Measurements from ENCODE around the gene LRIG1.

The LRIG1 gene

DNA sequence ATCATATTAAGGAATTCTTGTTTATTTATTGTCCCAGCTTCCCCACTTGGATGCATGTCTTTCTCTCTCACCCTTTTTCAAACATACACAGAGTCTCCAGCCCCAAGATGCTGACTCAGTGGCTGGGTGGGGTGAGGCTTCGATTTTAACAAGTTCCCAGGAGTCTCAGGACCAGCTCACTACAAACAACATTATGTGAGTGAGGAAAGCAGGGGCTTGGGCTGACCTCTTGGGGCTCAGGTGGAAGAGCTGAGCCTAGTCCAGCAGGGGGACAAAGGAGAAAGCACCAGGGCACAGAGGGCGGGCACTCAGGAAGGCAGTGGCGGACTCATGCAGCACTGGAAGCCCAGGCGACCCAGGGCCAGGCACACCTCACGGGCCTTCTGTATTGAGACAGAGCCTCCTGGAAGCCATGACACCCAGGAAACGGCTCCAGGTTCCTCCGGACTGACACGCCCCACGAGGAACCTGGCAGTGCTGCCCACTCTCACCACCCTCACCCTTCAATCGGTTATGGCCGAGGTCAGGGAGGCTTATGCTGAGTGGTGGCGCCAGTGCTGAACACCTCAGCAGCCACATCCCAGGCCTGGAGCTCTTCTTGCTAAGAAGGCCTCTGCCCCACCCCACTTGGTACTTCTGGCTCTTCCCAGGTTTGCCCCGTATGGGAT is 97.4 kb downstream of the LRIG1 start:
- TF ChIP-seq, protein P1, sequence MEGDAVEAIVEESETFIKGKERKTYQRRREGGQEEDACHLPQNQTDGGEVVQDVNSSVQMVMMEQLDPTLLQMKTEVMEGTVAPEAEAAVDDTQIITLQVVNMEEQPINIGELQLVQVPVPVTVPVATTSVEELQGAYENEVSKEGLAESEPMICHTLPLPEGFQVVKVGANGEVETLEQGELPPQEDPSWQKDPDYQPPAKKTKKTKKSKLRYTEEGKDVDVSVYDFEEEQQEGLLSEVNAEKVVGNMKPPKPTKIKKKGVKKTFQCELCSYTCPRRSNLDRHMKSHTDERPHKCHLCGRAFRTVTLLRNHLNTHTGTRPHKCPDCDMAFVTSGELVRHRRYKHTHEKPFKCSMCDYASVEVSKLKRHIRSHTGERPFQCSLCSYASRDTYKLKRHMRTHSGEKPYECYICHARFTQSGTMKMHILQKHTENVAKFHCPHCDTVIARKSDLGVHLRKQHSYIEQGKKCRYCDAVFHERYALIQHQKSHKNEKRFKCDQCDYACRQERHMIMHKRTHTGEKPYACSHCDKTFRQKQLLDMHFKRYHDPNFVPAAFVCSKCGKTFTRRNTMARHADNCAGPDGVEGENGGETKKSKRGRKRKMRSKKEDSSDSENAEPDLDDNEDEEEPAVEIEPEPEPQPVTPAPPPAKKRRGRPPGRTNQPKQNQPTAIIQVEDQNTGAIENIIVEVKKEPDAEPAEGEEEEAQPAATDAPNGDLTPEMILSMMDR (IDR thresholded peaks at IDR 0.05; ENCODE audit: low read depth, low read length) = no peak
- H3K4me3 ChIP-seq (ENCODE audit: low read depth, low read length) = no peak overlapping the region
- in situ Hi-C loops (cut with HindIII; ENCODE audit: low sequenced_read_pairs) = no loop called here
- DNase-seq (ENCODE audit: low read depth, low spot score) = no peak

DNA sequence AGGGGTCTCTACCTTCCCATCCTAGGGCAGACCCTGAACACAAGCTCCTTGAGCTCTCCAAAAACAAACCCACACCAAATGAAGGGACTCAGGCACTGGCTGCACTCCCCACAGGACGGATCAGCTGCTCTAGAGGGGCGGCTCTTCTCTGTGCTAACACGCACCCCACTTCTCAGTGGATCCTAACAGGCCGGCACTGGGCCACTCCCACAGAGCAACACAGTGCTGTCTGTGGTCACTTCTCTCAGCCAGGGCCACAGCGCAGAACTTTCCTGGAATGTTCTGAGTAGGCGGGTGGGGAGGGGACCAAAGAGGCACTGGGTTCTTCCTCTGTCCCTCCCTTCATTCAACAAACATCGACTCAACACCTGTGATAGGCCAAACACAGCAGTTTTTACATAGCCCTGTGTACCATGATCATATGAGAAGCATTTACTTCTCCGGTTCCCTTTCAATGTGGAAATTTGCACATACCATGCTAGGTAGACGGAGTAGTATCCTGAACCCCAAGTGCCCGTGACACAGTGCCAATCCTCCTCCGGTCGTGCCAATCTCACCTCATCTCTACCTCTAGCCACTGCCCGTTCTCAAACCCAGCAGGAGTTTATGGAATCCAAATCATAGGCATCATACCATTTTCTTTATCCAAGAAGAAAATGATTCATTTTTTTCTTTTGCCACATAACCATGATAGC is 98.1 kb downstream of the LRIG1 start:
- in situ Hi-C loops (cut with HindIII; ENCODE audit: low sequenced_read_pairs) = no loop called here
- TF ChIP-seq, protein P1 (IDR thresholded peaks at IDR 0.05; ENCODE audit: low read depth, low read length) = no peak
- no peak for DNase-seq (ENCODE audit: low read depth, low spot score)
- no peak overlapping the region for H3K4me3 ChIP-seq (ENCODE audit: low read depth, low read length)

DNA sequence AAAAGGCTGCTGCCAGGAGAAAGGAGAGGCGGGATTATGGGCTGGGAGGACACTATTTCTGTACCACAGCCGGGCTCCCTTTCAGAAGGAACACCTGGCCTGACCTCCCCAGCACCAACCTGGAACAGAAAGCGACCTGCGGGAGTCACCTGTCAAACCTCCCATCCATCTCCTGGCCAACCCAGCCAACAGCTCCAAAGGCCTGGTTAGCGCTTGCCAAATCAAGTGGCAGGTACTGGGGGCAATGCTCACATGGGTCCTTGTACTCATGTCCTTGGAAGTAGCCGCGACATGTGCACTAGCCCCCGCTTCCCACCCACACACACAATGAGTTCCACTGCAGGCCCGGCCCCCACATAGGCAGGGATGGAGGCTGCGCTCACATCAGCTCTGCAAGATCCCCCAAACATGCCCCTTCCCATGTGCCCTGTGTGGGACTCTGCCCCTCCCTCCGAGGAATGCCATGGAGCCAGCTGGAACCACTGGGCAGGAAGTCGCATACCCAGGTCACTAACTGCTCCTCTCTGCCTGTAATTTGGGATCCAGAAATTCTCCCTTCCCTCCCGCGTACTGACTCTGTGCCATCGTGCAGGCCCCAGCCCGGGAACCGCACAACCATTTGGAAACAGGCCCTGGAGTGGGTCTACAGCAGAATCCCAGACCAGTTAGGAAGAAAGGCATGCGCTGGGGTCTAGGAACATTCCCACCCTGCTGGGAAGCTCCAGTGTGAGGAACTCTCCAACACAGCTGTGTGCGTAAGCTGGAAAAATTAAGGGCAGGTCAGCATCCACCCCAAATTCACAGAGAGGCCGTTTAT is 98.9 kb downstream of the LRIG1 start:
- no peak overlapping the region for H3K4me3 ChIP-seq (ENCODE audit: low read depth, low read length)
- no peak for DNase-seq (ENCODE audit: low read depth, low spot score)
- TF ChIP-seq, protein P1 (IDR thresholded peaks at IDR 0.05; ENCODE audit: low read depth, low read length) = no peak
- in situ Hi-C loops (cut with HindIII; ENCODE audit: low sequenced_read_pairs) = no loop called here

DNA sequence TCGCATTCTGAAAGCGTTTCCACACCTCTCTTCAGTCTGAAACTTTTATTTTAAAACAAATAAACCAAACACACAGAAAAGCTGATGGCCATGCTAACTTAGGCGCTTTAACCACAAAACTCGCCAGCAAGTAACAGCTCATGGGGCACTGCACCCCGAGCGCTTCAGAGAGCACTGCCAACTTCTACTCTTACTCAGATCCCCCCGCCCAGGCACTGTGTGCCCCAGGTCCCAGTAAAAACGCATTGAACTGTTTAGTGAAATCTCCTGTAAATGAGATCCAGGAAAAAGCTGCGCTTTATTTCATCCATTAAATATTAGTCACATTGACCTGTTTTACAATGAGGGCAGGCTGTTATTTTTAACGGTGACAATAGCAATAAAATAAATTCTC is 99.7 kb downstream of the LRIG1 start:
- H3K4me3 ChIP-seq (ENCODE audit: low read depth, low read length) = no peak overlapping the region
- in situ Hi-C loops (cut with HindIII; ENCODE audit: low sequenced_read_pairs) = no loop called here
- peak; percentile 79 for DNase-seq (ENCODE audit: low read depth, low spot score)
- TF ChIP-seq, protein P1 (IDR thresholded peaks at IDR 0.05; ENCODE audit: low read depth, low read length) = no peak

DNA sequence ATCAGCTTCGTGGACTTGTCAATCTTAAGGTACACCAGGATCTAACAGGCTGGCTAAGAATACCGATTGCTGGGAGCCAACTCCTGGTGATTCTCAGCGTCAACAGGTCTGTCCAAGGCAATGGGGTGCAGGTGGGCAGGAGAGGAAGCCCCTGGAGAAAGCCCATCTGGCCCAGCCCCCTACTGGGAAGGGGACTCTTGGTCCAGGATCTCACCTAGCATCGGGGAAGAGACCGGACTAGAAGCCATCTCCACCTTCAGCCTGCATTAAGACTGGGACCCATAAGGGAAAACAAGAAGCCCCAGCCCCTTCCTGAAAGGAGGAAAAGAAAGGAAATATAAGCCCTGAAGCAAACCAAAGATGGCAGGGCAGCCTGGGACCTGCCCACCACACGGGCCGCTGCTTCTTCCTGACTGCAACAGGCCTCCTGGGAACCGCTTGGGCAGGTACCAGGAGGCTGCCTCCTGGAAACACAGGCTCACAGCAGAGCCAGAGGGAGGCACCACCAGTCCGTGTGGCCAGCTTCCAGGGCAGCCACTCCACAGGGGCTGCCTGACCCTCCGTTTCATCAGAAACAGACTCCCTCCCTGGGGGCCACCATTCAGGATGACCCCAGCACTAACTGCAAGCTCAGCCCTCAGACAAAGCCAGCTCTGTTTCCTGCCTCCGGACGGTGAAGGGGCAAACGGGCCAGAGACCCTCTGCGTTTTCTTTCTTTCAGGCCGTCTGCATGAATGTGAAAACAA is 100.2 kb downstream of the LRIG1 start:
- H3K4me3 ChIP-seq (ENCODE audit: low read depth, low read length) = no peak overlapping the region
- in situ Hi-C loops (cut with HindIII; ENCODE audit: low sequenced_read_pairs) = no loop called here
- TF ChIP-seq, protein P1 (IDR thresholded peaks at IDR 0.05; ENCODE audit: low read depth, low read length) = peak; percentile 12
- DNase-seq (ENCODE audit: low read depth, low spot score) = peak; percentile 64

Measured in astrocyte of the spinal cord (primary cell).